Bronchial epithelial cell (primary cell): ENCODE results near the gene GOLGA6D. TPM values are rescaled to one million over a fixed set of nuclear protein-coding genes. Genes with fewer than 3 reads are reported as not detected.
"Not testable (repeated sequence)": the region's sequence is repeated elsewhere in the genome, so short reads cannot be mapped to it uniquely, and the experiment has no call there.

Experiments
- DNase-seq: peaks from one replicate; pipeline ENCODE4 v3.0.0-alpha.2; 2010; ENCODE audit warnings: low read depth
- FAIRE-seq: peaks from 2 replicates; lab custom pipeline; 2011; peaks lifted over from hg19 to GRCh38; lab: Jason Lieb, UNC
- H3K27me3 ChIP-seq: 2 replicates; pipeline ENCODE4 v1.5.1; 2011; ENCODE audit warnings: low read length; ENCODE audit not compliant: control insufficient read depth, insufficient read depth
- H3K36me3 ChIP-seq: 2 replicates; pipeline ENCODE4 v1.5.1; 2011; ENCODE audit warnings: low read length; ENCODE audit not compliant: control insufficient read depth, insufficient read depth
- H3K4me3 ChIP-seq: 2 replicates; pipeline ENCODE4 v1.5.1; 2011; ENCODE audit warnings: mild to moderate bottlenecking, low read depth, low read length, control low read depth
- CTCF ChIP-seq: IDR thresholded peaks from 2 replicates; pipeline ENCODE4 v1.5.1; 2011; ENCODE audit warnings: mild to moderate bottlenecking, moderate library complexity, low read length, control low read depth, inconsistent platforms; ENCODE audit not compliant: insufficient read depth, severe bottlenecking
- total RNA-seq: library from RNA; depleted of rRNA; stranded (reverse); fragments of >200 nt; gene quantifications from 2 replicates; pipeline ENCODE4 v1.2.1, GENCODE V29; 2014

GOLGA6D gene
- total RNA-seq, 1 donor from 2014 or later = not detected

- no peak for FAIRE-seq
- Histone ChIP-seq H3K27me3 (no peaks in the 10 kb centered on the region), H3K36me3 (no peaks in the 10 kb centered on the region), H3K4me3 (no peak overlapping the region)
- TF ChIP-seq CTCF = no peak
- no peak for DNase-seq
These were observed 46.9 kb downstream of the GOLGA6D start for GRCh38 chr15:75329571-75329970.

- not testable (repeated sequence) for H3K4me3 ChIP-seq, DNase-seq, H3K36me3 ChIP-seq, FAIRE-seq, H3K27me3 ChIP-seq
These were observed 49.5 kb downstream of the GOLGA6D start for GRCh38 chr15:75332093-75332492.

- H3K4me3 ChIP-seq, H3K27me3 ChIP-seq, FAIRE-seq, DNase-seq, H3K36me3 ChIP-seq: not testable (repeated sequence)
These were observed 51.2 kb downstream of the GOLGA6D start for GRCh38 chr15:75333654-75334419.

GRCh38 chr15:75335313-75335704 is 52.7 kb downstream of the GOLGA6D start:
- Histone ChIP-seq H3K36me3 (peaks cover 4% of the 10 kb centered on the region), H3K27me3 (no peaks in the 10 kb centered on the region), H3K4me3 (peak overlapping the region; percentile 79)
- no peak for TF ChIP-seq CTCF
- peak; percentile 51 for DNase-seq
- FAIRE-seq = no peak

GRCh38 chr15:75335705-75336355 is 53.2 kb downstream of the GOLGA6D start, which contains the start of gene COMMD4:
COMMD4 (plus strand) TSS chr15:75336063; CDS start chr15:75336090, 27 bp downstream.
- TF ChIP-seq CTCF = no peak
- no peaks in the 10 kb centered on the region for H3K27me3 ChIP-seq
- DNase-seq (peak; percentile 82), FAIRE-seq (no peak)
- H3K36me3 ChIP-seq = peaks cover 4% of the 10 kb centered on the region
- H3K4me3 ChIP-seq = peak within 1 kb of the TSS; percentile 79

GRCh38 chr15:75338661-75339240 is 56.1 kb downstream of the GOLGA6D start:
- DNase-seq (no peak), FAIRE-seq (no peak)
- no peak for TF ChIP-seq CTCF

More at GRCh38 chr15:75338661-75339240, 56.1 kb downstream of the GOLGA6D start:
- Histone ChIP-seq H3K4me3 (no peak overlapping the region), H3K36me3 (peaks cover 4% of the 10 kb centered on the region), H3K27me3 (no peaks in the 10 kb centered on the region)
